ENCODE results near the gene TMEM213.

The TMEM213 gene

GRCh38 chr7:138797715-138798320 lies at the start of gene TMEM213, which contains the start of gene ATP6V0A4:
TMEM213 (plus strand) TSS chr7:138797994; CDS start chr7:138798105, 111 bp downstream.
ATP6V0A4 (minus strand) TSS chr7:138798196; CDS start chr7:138771247, 26,949 bp downstream.
- no peak for DNase-seq (ENCODE audit: low read depth in 3 of 3)

GRCh38 chr7:138748666-138749065 lies 49.1 kb upstream of the TMEM213 start:
- DNase-seq (ENCODE audit: low read depth in 3 of 3) = no peak

GRCh38 chr7:138749960-138750359 lies 47.8 kb upstream of the TMEM213 start:
- DNase-seq (ENCODE audit: low read depth in 3 of 3) = no peak

DNA sequence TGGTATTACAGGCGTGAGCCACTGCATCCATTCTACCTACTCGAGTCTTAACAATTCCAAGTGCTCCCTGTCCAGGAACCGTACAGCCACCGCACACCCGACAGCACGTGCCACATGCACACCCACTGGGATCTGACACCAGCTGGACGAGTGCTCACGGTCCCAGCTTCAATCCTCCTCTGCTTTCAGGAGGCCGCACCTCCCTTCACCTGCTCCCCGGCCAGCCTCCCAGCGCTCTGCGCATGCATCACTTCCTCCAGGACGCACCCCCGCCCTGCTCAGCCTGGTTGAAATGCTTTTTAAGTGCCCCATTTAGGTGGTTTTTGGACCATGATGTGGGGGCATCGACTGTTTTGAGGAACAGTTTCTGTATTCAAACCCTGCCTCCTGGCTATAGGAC lies 47.3 kb upstream of the TMEM213 start:
- DNase-seq (ENCODE audit: low read depth in 3 of 3) = no peak

DNA sequence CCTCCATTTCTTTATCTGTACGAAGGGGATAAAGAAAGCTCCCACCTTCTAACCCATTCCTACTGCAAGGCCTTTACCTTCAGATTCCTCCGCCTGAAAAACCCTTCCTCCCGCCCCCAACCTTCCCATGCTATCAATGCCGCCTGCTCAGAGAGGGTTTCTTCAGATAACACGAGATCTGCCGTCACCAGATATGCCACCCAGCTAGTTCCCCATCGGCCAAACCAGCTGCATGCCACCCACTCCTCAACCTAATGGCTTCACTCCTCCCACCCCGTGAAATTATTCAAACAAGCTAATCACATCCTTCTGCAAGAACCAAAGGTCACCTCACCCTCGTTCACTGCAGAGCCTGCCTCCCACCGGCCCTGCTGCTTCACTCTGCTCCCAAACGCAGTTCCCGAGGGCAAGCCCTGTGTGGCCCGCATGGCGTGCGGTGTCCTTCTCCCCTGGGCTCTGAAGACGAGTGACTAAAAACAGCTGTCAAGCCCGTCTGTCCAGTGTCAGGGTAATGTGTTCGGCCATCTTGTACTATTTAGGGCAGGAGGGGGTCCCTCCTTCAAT lies 46.8 kb upstream of the TMEM213 start:
- DNase-seq (ENCODE audit: low read depth in 3 of 3) = no peak

GRCh38 chr7:138752518-138753149 lies 45.2 kb upstream of the TMEM213 start:
- peak; percentile 56 to 90 (median 81) for DNase-seq (ENCODE audit: low read depth in 3 of 3)

DNA sequence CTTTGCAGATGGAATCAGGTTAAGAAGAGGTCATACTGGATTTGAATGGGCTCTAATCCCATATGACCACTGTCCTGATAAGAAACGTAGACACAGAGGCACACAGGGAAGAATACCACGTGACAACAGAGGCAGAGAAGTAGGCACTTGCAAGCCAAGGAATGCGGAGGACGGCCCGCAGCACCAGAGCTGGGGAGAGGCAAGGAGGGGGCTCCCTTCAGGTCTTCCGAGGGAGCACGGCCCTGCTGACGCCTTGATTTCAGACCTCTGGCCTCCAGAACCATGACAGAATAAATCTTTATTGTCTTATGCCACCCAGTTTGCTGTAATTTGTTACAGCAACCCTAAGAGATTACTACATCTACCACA lies 44.7 kb upstream of the TMEM213 start:
- no peak for DNase-seq (ENCODE audit: low read depth in 3 of 3)

- no peak for DNase-seq (ENCODE audit: low read depth in 3 of 3)
Measured at GRCh38 chr7:138753610-138754009, 44.2 kb upstream of the TMEM213 start.

GRCh38 chr7:138755331-138755747 lies 42.5 kb upstream of the TMEM213 start:
- DNase-seq (ENCODE audit: low read depth in 3 of 3) = no peak

DNA sequence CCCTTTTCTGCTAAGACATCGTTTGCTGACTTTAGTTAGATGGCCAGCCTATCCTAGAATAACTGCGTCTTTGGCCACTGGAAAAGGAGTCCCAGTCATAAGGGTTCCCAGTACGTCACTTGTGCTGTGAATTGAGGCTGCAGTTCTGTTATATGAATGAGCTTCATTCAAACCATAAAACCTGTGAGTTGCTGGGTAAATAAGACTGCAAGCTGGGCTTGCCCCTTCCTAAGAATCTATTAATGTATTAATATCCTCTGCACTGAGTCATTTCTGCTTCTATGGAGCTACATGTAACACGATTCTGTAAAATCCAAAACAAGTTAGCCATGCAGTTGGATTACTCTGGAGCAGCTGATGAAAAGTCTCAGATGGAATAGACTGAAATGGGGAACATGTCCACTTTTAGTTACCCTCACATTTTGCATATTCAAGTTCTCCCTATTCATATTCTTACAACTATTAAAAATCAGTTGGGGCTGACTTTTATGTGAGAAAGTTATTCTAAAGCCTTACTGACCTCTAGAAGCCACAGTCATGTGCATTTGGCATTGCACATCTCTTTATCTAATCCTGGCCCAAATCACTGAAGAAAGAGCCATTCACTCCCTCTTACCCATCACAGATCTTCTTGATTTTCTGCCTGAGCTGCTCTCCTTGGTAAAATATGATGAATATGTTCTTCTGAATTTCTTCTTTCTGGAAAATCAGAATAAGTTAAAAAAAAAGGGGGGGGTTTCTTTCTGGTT lies 41.8 kb upstream of the TMEM213 start:
- DNase-seq (ENCODE audit: low read depth in 3 of 3) = no peak

- DNase-seq (ENCODE audit: low read depth in 3 of 3) = no peak
Measured at GRCh38 chr7:138756591-138757242, 41.1 kb upstream of the TMEM213 start.

DNA sequence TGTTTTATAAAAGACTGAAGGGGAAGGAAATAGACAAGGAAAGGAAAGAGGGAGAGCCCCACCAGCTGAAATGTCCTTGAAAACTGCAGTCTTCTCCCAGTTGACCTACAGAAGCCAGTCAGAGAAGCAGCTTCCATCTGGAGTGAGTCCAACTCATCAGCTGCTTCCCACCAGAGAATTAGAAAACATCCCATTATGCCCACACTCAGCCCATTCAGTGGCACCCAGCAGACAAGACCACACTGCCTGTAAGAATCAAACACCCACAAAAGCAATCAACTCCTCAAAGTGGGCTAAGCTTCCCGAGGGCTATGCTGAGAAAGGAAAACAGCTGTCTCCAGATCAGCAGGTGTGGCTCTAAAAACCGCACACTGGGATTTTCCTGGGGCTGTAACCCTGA lies 29.6 kb upstream of the TMEM213 start:
- no peak for DNase-seq (ENCODE audit: low read depth in 3 of 3)

GRCh38 chr7:138770904-138771303 lies 26.9 kb upstream of the TMEM213 start:
- no peak for DNase-seq (ENCODE audit: low read depth in 3 of 3)

GRCh38 chr7:138773176-138773575 lies 24.6 kb upstream of the TMEM213 start:
- no peak for DNase-seq (ENCODE audit: low read depth in 3 of 3)

GRCh38 chr7:138773817-138774216 lies 24.0 kb upstream of the TMEM213 start:
- DNase-seq (ENCODE audit: low read depth in 3 of 3) = no peak

- DNase-seq (ENCODE audit: low read depth in 3 of 3) = no peak
Measured at GRCh38 chr7:138776166-138776833, 21.5 kb upstream of the TMEM213 start.

GRCh38 chr7:138781004-138781403 lies 16.8 kb upstream of the TMEM213 start:
- no peak for DNase-seq (ENCODE audit: low read depth in 3 of 3)

DNA sequence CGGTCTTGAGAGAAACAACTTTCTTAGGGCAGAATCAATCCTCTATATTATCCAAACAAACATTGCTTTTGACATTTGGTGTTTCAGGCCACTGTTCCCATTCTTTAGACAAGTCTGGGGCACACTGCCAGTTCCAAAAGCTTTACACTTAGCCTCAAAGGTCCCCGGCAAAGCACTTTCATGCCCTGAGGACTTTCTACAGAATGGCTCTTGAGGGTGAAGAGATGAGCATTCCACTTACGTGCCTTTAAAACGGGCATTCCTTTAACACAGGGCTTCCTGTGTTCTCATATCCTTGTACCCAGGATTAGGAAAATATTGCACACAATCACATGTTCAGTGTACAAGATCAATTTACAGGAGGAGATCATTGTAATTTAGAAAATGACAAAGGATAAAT lies 13.1 kb upstream of the TMEM213 start:
- DNase-seq (ENCODE audit: low read depth in 3 of 3) = no peak

DNA sequence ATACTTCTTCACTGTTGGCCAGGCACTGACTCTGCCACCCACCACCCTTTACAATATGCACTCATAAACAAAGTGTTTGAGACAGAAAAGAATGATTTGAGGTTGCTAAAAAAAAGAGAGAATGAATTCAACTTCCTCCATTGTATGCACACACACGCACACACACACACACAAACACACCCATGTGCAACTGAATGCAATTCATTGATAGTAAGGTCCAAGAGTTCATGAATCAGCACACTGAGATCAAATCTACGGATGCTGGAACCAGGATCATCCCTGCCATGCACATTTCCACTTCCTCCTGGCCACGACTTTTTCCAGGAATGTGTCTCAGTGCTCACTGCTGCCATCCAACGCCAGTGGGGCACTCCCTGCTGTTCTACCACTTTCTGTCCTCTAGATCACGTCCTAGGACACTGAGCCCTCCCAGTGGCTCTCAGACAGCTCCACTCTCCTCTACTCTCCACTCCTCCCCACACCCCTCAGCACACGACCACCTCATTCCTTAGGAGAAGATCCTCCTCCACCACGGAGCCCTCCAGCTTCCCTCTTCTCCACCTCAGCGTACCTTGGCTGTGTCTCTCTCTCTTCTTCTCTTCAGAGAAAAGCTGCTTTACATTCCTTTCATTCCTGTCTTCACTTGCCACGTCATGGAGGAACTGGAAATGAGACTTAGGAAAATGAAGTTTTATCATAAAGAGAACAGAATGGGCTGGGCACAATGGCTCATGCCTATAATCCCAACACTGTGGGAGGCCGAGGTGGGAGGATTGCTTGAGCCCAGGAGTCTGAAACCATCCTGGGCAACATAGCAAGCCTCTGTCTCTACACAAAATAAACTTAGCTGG lies 12.0 kb upstream of the TMEM213 start:
- DNase-seq (ENCODE audit: low read depth in 3 of 3) = no peak

GRCh38 chr7:138796038-138796615 lies 1.7 kb upstream of the TMEM213 start:
- DNase-seq (ENCODE audit: low read depth in 3 of 3) = no peak

All from stimulated activated CD4-positive, alpha-beta T cell treated with anti-CD3 and anti-CD28 coated beads, TNF-alpha, amount 100 ng/mL, for 48 hours (primary cell).